HG03066 (cell line): ENCODE results near the gene VARS1.

ENCODE experiments used
- ATAC-seq: cut with Tn5 transposase; IDR thresholded peaks from one replicate; pipeline ENCODE4 v1.9.1; 2021; ENCODE audit warnings: low read depth; ENCODE audit not compliant: unreplicated experiment

The VARS1 gene

GRCh38 chr6:31775633-31776484, 19.7 kb downstream of the VARS1 start:
- ATAC-seq = no peak

GRCh38 chr6:31775184-31775583, 20.4 kb downstream of the VARS1 start:
- no peak for ATAC-seq

GRCh38 chr6:31771992-31772358, 23.6 kb downstream of the VARS1 start:
- no peak for ATAC-seq

- no peak for ATAC-seq
These were observed 24.7 kb downstream of the VARS1 start for GRCh38 chr6:31770860-31771259.

GRCh38 chr6:31769684-31770371, 25.7 kb downstream of the VARS1 start:
- no peak for ATAC-seq

- no peak for ATAC-seq
These were observed 26.9 kb downstream of the VARS1 start for GRCh38 chr6:31768363-31769257.

GRCh38 chr6:31767096-31767645, 28.4 kb downstream of the VARS1 start:
- ATAC-seq = no peak

GRCh38 chr6:31765910-31766794, 29.4 kb downstream of the VARS1 start:
- no peak for ATAC-seq

- no peak for ATAC-seq
These were observed 30.0 kb downstream of the VARS1 start for GRCh38 chr6:31765559-31765909.

- no peak for ATAC-seq
These were observed 31.4 kb downstream of the VARS1 start for GRCh38 chr6:31764198-31764597.

GRCh38 chr6:31763619-31763940, 32.0 kb downstream of the VARS1 start:
- ATAC-seq = no peak

GRCh38 chr6:31762878-31763618, 32.5 kb downstream of the VARS1 start:
- no peak for ATAC-seq

- no peak for ATAC-seq
These were observed 33.2 kb downstream of the VARS1 start, which contains the start of gene SAPCD1 for GRCh38 chr6:31762356-31762755. Gene SAPCD1, plus strand, starts transcription at chr6:31762656. Its CDS starts 399 bp downstream, at chr6:31763055.

- no peak for ATAC-seq
These were observed 34.2 kb downstream of the VARS1 start for GRCh38 chr6:31761343-31761742.

- no peak for ATAC-seq
These were observed 34.8 kb downstream of the VARS1 start for GRCh38 chr6:31760790-31761189.

GRCh38 chr6:31758281-31758680, 37.3 kb downstream of the VARS1 start:
- no peak for ATAC-seq

- no peak for ATAC-seq
These were observed 42.7 kb downstream of the VARS1 start for GRCh38 chr6:31752739-31753319.

GRCh38 chr6:31750411-31751022, 45.0 kb downstream of the VARS1 start:
- ATAC-seq = no peak
